ENCODE results near the gene EVX2. TPM values are rescaled to one million over a fixed set of nuclear protein-coding genes. Genes with fewer than 3 reads are reported as not detected.

The EVX2 gene
- total RNA-seq, 1 donor from 2014 or later, result not detected

GRCh38 chr2:176123411-176124109 is 39.8 kb upstream of the EVX2 start:
- intact Hi-C loops (cut with DNase I), result loop anchor here (10.0 kb wide), 2 partner anchors 691 to 1021 kb away; no protein-coding TSS in a partner anchor
- DNase-seq (no peak), ATAC-seq (ENCODE audit: poor library complexity) (no peak)

GRCh38 chr2:176122683-176123410 is 39.1 kb upstream of the EVX2 start, which contains the start of gene HOXD9:
Gene HOXD9 (plus strand): TSS chr2:176122719. CDS start chr2:176122769, 50 bp downstream.
- DNase-seq (peak; percentile 65), ATAC-seq (ENCODE audit: poor library complexity) (peak; percentile 58)
- intact Hi-C loops (cut with DNase I), result loop anchor here (10.0 kb wide), 2 partner anchors 692 to 1022 kb away; no protein-coding TSS in a partner anchor

GRCh38 chr2:176122052-176122682 is 38.4 kb upstream of the EVX2 start:
- no peak for DNase-seq
- ATAC-seq (ENCODE audit: poor library complexity), result peak; percentile 12
- intact Hi-C loops (cut with DNase I), result loop anchor here (10.0 kb wide), 2 partner anchors 693 to 1023 kb away; no protein-coding TSS in a partner anchor

- intact Hi-C loops (cut with DNase I), result loop anchor here (10.0 kb wide), 2 partner anchors 693 to 1023 kb away; no protein-coding TSS in a partner anchor
- ATAC-seq (ENCODE audit: poor library complexity), result no peak
- DNase-seq, result no peak
Measured at GRCh38 chr2:176121190-176122051, 37.7 kb upstream of the EVX2 start.

GRCh38 chr2:176120364-176121189 is 36.8 kb upstream of the EVX2 start:
- DNase-seq, result no peak
- no peak for ATAC-seq (ENCODE audit: poor library complexity)
- intact Hi-C loops (cut with DNase I), result loop anchor here (10.0 kb wide), 2 partner anchors 694 to 1024 kb away; no protein-coding TSS in a partner anchor

GRCh38 chr2:176118601-176119339 is 35.0 kb upstream of the EVX2 start:
- ATAC-seq (ENCODE audit: poor library complexity) (no peak), DNase-seq (no peak)
- intact Hi-C loops (cut with DNase I), result no loop called here

GRCh38 chr2:176117823-176118371 is 34.1 kb upstream of the EVX2 start:
- ATAC-seq (ENCODE audit: poor library complexity), result no peak

GRCh38 chr2:176117162-176117822 is 33.5 kb upstream of the EVX2 start:
- intact Hi-C loops (cut with DNase I), result no loop called here
- DNase-seq, result no peak
- no peak for ATAC-seq (ENCODE audit: poor library complexity)

More at GRCh38 chr2:176117823-176118371, 34.1 kb upstream of the EVX2 start:
- intact Hi-C loops (cut with DNase I), result no loop called here
- DNase-seq, result no peak

GRCh38 chr2:176115883-176116813 is 32.4 kb upstream of the EVX2 start, which contains the start of gene HOXD10:
Gene HOXD10 (plus strand): TSS chr2:176116778. CDS start chr2:176116834, 56 bp downstream.
- DNase-seq (no peak), ATAC-seq (ENCODE audit: poor library complexity) (no peak)
- intact Hi-C loops (cut with DNase I), result no loop called here

- intact Hi-C loops (cut with DNase I), result no loop called here
- ATAC-seq (ENCODE audit: poor library complexity), result no peak
Measured at GRCh38 chr2:176114930-176115625, 31.3 kb upstream of the EVX2 start.

GRCh38 chr2:176114120-176114929 is 30.6 kb upstream of the EVX2 start:
- DNase-seq (no peak), ATAC-seq (ENCODE audit: poor library complexity) (no peak)
- intact Hi-C loops (cut with DNase I), result no loop called here

More at GRCh38 chr2:176114930-176115625, 31.3 kb upstream of the EVX2 start:
- DNase-seq, result no peak

- ATAC-seq (ENCODE audit: poor library complexity) (no peak), DNase-seq (no peak)
- intact Hi-C loops (cut with DNase I), result no loop called here
Measured at GRCh38 chr2:176112375-176113302, 28.9 kb upstream of the EVX2 start.

Measured in Right ventricle myocardium superior (tissue), 1 donor.